Measurements from ENCODE around the gene RTN4RL1. TPM values are rescaled to one million over a fixed set of nuclear protein-coding genes. Genes with fewer than 3 reads are reported as not detected.
"Not testable (repeated sequence)": the region's sequence is repeated elsewhere in the genome, so short reads cannot be mapped to it uniquely, and the experiment has no call there.

The RTN4RL1 gene
- total RNA-seq, 6 donors from 2014 or later = 5.1 to 7.3 (median 6.2) TPM

DNA sequence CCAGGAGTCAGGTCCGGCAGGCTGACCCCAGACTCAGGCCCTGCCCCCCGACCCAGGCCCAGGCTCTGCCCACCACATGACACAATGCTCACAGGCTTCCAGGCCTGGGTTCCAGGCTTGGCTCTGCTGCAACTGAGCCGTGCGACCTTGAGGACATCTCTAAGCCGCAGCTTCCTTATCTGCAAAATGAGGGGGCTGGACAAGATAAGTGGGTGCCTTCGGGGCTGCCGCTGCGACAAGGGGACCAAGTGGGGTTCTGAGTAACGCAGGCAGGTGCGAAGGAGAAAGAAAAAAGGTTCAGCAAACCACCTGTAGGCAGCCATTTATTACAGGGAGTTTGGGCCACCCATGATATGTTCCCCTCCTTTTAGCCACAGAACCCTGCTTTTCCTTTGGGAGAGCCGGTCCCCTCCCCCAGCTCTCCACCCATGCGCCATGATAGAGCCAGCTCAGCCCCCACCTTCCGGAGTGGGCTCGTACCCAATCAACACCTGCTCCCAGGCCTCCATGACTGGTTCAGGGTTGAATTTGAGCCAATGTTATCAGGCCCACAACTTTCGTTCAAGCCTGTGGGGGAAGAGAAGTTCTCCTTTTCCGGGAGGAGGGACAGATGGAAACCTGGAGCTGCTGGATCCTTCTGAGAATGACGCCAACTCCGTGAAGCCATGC is 38.2 kb downstream of the RTN4RL1 start:
- Histone ChIP-seq H3K27ac (no peak overlapping the region), H3K9me3 (no peaks in the 10 kb centered on the region), H3K27me3 (no peaks in the 10 kb centered on the region), H3K4me3 (no peak overlapping the region), H3K36me3 (no peaks in the 10 kb centered on the region), H3K4me1 (no peaks in the 10 kb centered on the region)
- no peak for DNase-seq
- ATAC-seq (ENCODE audit: low FRiP score in 2 of 2) = no peak
- WGBS, 2 donors = 90% methylated on average over 13 to 18 of the region's 18 CpGs
- no peak for TF ChIP-seq POLR2A (IDR thresholded peaks at IDR 0.05)
- TF ChIP-seq, protein P1, sequence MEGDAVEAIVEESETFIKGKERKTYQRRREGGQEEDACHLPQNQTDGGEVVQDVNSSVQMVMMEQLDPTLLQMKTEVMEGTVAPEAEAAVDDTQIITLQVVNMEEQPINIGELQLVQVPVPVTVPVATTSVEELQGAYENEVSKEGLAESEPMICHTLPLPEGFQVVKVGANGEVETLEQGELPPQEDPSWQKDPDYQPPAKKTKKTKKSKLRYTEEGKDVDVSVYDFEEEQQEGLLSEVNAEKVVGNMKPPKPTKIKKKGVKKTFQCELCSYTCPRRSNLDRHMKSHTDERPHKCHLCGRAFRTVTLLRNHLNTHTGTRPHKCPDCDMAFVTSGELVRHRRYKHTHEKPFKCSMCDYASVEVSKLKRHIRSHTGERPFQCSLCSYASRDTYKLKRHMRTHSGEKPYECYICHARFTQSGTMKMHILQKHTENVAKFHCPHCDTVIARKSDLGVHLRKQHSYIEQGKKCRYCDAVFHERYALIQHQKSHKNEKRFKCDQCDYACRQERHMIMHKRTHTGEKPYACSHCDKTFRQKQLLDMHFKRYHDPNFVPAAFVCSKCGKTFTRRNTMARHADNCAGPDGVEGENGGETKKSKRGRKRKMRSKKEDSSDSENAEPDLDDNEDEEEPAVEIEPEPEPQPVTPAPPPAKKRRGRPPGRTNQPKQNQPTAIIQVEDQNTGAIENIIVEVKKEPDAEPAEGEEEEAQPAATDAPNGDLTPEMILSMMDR (IDR thresholded peaks at IDR 0.05) = no peak
- no peak for TF ChIP-seq POLR2AphosphoS5 (IDR thresholded peaks at IDR 0.05)
- no peak for TF ChIP-seq EP300 (IDR thresholded peaks at IDR 0.05)

DNA sequence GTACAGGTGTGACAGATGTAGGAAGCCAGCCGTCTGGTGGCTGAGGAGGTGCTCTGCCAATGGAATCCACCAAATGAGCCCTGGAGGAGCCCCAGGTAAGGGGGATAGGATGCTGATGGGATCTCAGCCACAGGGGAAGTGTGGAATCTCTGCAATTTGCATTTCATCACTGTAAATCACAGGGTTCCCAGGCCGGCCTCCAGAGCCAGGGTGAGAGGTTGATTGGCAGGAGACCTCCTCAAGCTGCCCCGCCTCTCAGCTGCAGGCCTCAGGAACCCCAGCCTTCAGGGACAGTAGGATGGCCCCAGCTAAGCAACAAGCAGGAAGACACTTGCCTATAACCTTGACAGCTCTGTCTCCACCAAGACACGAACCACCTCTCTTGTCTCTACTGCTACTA is 39.4 kb downstream of the RTN4RL1 start:
- Histone ChIP-seq H3K27me3 (no peaks in the 10 kb centered on the region), H3K27ac (no peak overlapping the region), H3K4me3 (no peak overlapping the region), H3K4me1 (no peaks in the 10 kb centered on the region), H3K9me3 (no peaks in the 10 kb centered on the region), H3K36me3 (no peaks in the 10 kb centered on the region)
- WGBS, 2 donors = 78 to 92% methylated on average over 2 to 4 of the region's 4 CpGs
- TF ChIP-seq, protein P1 (IDR thresholded peaks at IDR 0.05) = no peak
- no peak for TF ChIP-seq POLR2AphosphoS5 (IDR thresholded peaks at IDR 0.05)
- TF ChIP-seq EP300 (IDR thresholded peaks at IDR 0.05) = no peak
- TF ChIP-seq POLR2A (IDR thresholded peaks at IDR 0.05) = no peak
- ATAC-seq (ENCODE audit: low FRiP score in 2 of 2) = no peak
- DNase-seq = no peak

DNA sequence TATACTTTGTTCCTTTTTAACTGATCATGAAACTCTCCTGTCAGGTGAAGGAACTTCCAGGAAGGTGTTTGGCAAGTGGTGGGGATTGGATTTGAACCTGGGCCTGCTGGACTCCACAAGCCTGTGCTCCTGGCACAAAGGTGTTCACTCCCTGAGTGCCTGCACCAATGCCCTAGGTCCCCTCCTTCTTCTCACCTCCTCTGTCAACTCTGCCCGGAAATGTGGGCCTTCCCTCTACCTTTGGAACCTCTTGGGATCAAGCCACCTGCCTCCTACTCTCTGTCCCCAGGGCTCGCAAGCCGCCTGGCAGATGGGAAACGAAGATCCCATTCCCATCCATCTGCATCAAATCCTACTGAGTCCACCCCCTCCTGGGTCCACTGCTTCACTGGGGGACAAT is 40.0 kb downstream of the RTN4RL1 start:
- H3K4me1 ChIP-seq = peaks cover 0 to 1% (median 0%) of the 10 kb centered on the region in 4 donors
- no peak for ATAC-seq (ENCODE audit: low FRiP score in 2 of 2)
- no peak for TF ChIP-seq POLR2A (IDR thresholded peaks at IDR 0.05)
- TF ChIP-seq, protein P1 (IDR thresholded peaks at IDR 0.05) = no peak
- no peak for TF ChIP-seq EP300 (IDR thresholded peaks at IDR 0.05)
- no peak for TF ChIP-seq POLR2AphosphoS5 (IDR thresholded peaks at IDR 0.05)
- no peak overlapping the region for H3K4me3 ChIP-seq
- WGBS, 2 donors = 100% methylated on average over 4 of the region's 4 CpGs
- H3K27me3 ChIP-seq = no peaks in the 10 kb centered on the region
- no peaks in the 10 kb centered on the region for H3K36me3 ChIP-seq
- H3K27ac ChIP-seq = no peak overlapping the region
- no peaks in the 10 kb centered on the region for H3K9me3 ChIP-seq
- no peak for DNase-seq

DNA sequence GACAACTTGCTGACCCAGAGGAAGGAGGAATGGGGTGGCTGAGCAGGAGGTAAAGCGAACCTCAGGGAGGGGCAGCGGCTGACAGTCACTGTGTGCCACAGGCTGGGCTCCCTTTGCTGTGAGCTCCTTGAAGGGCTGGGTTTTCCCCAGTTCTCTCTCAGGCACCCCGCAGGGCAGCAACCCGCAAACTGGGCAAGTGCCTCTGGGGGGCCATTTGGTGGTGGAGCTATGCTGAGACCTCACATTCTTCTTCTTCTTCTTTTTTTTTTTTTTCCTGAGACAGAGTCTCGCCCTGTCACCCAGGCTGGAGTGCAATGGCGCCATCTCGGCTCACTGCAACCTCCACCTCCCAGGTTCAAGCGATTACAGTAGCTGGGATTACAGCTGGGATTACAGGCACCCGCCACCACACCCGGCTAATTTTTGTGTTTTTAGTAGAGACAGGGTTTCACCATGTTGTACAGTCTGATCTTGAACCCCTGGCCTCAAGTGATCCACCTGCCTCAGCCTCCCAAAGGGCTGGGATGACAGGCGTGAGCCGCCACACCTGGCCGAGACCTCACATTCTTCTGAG is 42.3 kb downstream of the RTN4RL1 start:
- not testable (repeated sequence) for ATAC-seq (ENCODE audit: low FRiP score in 2 of 2); H3K4me1 ChIP-seq; H3K27ac ChIP-seq; H3K4me3 ChIP-seq; H3K36me3 ChIP-seq; H3K9me3 ChIP-seq; H3K27me3 ChIP-seq; DNase-seq
- WGBS, 2 donors = 84 to 87% methylated on average over 9 to 13 of the region's 13 CpGs

DNA sequence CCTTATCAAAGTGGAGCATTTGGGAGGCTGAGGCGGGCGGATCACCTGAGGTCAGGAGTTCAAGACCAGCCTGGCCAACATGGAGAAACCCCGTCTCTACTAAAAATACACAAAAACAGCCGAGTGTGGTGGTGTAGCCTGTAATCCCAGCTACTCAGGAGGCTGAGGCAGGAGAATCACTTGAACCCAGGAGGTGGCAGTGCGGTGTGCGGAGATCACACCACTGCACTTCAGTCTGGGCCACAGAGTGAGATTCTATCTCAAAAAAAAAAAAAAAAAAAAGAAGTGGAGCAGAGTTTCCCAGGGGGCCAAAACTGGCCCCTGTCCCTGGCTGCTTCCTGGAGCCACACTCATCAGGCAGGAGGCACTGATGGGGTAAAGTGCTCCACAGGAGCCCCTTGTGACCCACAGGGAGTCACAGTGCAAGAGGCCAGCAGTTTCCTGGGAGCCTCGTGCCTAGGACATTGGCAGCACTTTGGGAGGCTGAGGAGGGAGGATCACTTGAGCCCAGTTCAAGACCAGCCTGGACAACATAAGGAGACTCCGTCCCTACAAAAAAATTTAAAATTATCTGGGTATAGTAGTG is 44.4 kb downstream of the RTN4RL1 start:
- ATAC-seq (ENCODE audit: low FRiP score in 2 of 2) (no peak), DNase-seq (no peak)
- TF ChIP-seq EP300 (IDR thresholded peaks at IDR 0.05) (no peak), POLR2AphosphoS5 (IDR thresholded peaks at IDR 0.05) (no peak), POLR2A (IDR thresholded peaks at IDR 0.05) (no peak)
- TF ChIP-seq, protein P1 (IDR thresholded peaks at IDR 0.05) = no peak
- Histone ChIP-seq H3K4me1 (peaks cover 0 to 13% (median 4%) of the 10 kb centered on the region in 4 donors), H3K9me3 (no peaks in the 10 kb centered on the region), H3K36me3 (no peaks in the 10 kb centered on the region), H3K27me3 (peaks cover 0 to 13% (median 5%) of the 10 kb centered on the region in 4 donors), H3K27ac (no peak overlapping the region), H3K4me3 (no peak overlapping the region)
- WGBS, 2 donors = 89% methylated on average over 8 of the region's 8 CpGs
